Smooth muscle cell of the brain vasculature (primary cell): Measurements from ENCODE around the gene SPP1.
"Not testable (repeated sequence)": the region's sequence is repeated elsewhere in the genome, so short reads cannot be mapped to it uniquely, and the experiment has no call there.

Source experiments
- DNase-seq: peaks from one replicate; pipeline ENCODE4 v3.0.0-alpha.2; 2012; ENCODE audit warnings: low read depth, low spot score

The SPP1 gene

DNA sequence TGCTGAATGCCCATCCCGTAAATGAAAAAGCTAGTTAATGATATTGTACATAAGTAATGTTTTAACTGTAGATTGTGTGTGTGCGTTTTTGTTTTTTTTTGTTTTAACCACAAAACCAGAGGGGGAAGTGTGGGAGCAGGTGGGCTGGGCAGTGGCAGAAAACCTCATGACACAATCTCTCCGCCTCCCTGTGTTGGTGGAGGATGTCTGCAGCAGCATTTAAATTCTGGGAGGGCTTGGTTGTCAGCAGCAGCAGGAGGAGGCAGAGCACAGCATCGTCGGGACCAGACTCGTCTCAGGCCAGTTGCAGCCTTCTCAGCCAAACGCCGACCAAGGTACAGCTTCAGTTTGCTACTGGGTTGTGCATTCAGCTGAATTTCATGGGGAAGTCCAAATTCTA is at the start of gene SPP1:
SPP1 (plus strand) TSS at position 249 of the 400 bp plus-strand sequence. CDS start 1,182 bp downstream, outside the sequence.
- no peak for DNase-seq

DNA sequence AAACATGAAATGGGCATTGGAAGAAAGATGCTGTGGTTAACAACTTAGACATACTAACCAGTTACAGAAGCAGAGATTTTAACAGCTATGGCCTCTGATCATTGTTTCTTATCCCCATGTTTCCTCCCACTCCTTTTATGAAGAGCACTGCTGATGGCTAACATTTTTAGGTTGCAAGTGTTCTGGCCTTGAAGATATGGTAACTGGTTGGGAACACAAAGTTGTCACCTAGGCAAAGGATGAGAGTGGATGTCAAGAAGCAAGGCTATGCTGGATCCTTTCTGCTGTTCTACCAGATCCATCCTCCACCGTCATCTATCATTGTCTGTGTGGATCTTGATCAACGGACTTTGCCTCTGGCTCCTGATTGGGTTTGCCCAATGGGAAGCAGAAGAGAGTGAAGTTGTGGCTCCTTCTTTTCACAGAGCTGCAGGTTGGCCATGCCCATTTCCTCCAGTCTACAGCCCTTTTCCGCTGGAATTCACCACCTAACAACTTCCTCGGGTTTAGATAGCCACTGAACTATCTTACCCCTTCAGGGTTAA is 48.9 kb upstream of the SPP1 start:
- DNase-seq: no peak

DNA sequence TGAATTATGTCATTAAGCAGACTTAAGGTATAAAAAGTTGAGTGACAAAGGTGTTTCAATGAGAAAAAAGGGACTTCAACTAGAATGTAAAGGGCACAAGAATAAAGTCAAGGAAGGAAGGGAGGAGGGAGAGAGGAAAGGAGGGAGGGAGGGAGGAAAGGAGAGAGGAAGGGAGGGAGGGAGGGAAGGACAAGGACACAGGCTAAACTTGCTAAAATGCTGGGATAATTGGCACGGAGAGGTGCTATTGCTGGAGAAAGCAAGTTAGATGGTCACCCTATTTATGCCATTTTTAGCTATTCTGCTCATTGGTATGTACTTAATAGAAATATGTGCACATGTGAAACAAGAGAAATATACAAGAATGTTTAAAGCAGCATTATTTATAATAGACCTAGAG is 44.9 kb upstream of the SPP1 start:
- no peak for DNase-seq

DNA sequence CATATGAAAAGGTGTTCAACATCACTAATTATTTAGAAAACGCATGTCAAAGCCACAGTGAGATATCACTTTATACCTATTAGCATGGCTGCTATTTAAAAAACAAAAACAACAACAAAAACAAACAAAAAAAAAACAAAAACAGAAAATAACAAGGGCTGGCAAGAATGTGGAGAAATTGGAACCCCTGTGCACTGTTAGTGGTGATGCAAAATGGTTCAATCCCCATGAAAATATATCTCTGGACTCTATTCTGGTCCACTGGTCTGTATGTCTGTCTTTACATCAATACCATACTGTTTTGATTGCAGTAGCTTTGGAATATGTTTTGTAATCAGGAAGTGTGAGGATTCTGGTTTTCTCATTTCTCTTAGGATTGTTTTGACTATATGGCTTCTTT is 43.6 kb upstream of the SPP1 start:
- DNase-seq: no peak

DNA sequence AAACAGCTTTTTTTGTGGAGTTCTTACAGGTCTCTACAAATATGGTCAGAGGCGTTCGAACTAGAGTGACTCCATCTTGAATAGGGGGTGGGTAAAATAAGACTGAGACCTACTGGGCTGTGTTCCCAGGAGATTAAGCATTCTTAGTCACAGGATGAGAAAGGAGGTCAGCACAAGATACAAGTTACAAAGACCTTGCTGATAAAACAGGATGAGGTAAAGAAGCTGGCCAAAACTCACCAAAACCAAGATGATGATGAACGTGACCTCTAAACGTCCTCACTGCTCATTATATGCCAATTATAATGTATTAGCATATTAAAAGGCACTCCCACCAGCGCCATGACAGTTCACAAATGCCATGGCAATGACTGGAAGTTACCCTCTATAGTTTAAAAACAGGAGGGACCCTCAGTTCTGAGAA is 42.8 kb upstream of the SPP1 start:
- DNase-seq: no peak

DNA sequence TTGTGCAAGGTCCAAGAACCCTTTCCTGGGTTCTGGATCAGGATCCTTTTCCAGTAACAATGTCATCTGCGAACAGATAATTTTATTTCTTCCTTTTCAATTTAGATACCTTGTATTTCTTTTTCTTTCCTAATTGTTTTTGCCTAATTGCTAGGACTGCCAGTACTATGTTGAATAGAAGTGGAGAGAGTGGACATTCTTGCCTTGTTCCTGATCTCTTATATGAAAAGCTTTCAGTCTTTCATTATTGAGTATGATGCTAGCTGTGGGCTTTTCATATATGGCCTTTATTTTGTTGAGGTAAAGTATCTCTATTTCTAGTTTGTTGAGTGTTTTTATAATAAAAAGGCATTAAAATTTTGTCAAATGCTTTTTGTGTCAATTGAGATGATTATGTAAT is 42.2 kb upstream of the SPP1 start:
- no peak for DNase-seq

DNA sequence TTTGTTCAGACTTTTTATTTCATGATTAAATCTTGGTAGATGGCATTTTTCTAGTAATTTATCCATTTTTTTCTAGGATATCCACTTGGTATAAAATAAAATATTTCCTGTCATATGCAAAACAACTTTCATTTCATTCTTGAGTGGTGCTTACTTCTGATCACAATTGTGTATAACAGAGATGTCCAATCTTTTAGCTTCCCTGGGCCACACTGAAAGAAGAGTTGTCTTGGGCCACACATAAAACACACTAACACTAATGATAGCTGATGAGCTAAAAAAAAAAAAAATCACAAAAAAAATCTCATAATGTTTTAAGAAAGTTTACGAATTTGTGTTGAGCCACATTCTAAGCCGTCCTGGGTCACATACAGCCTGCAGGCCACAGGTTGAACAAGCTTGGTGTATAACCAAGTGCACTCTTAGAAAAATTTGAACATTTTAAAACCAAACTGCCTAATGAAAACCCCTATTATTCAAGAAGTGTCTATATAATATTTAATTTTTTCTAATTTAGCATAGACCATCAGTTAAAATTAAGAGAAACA is 41.3 kb upstream of the SPP1 start:
- DNase-seq: no peak

DNA sequence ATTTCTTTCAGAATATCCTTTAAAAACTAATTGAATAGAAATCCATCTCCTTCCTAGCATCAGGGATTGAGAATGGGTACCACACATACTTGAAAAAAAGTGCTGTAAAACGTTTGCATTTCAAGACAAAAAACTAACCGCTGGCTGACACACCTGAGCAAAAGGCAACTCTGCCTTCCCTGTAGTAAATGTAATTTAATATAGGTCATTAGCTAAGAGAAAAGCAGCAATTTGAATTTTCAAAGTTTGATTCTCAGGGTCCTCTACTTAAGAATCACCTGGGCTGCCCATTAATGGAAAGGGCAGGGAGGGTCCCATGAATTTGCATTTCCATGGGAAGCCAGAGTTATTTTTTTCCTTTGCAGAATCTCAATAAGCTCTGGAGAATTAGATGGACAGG is 40.5 kb upstream of the SPP1 start:
- DNase-seq: no peak

DNA sequence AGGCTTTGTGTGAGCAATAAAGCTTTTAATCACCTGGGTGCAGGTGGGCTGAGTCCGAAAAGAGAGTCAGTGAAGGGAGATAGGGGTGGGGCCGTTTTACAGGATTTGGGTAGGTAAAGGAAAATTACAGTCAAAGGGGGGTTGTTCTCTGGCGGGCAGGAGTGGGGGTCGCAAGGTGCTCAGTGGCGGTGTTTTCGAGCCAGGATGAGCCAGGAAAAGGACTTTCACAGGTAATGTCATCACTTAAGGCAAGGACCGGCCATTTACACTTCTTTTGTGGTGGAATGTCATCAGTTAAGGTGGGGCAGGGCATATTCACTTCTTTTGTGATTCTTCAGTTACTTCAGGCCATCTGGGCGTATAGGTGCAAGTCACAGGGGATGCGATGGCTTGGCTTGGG is 39.6 kb upstream of the SPP1 start:
- DNase-seq: not testable (repeated sequence)

DNA sequence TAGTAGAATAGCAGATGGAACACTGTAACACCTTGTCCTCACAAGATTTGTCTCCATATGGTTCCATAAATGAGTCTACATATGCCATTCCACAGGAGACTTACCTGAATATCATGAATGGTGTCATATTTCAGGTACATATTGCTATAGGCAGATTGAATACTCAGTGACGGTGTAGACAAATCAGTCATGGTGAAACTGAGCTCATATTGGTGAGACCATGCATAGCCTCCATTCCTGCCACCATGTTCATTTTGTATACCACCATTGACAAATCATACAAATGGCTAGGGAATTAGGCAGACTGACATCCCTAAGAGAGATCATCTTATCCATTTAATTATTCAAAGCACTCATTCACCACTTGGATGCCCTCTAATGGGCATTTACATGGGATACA is 38.0 kb upstream of the SPP1 start:
- DNase-seq: no peak

DNA sequence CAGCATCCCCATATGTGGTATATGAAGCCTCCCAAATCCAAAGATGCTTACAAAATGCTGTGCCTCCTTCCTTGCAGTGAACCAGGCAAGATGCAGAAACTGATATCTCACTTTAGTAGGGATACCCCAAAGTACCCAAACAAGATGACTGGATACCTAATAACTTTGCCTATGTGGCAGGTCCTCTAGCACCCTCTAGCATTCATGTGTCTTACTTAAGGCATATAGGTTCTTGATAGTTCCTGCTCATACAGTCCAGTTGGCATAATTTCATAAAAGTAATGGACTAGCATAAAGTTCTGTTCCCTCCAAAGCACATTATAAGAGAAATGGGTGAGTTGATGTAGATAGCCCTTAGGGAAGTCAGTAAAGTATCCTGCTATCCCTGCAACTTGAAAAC is 36.8 kb upstream of the SPP1 start:
- no peak for DNase-seq

DNA sequence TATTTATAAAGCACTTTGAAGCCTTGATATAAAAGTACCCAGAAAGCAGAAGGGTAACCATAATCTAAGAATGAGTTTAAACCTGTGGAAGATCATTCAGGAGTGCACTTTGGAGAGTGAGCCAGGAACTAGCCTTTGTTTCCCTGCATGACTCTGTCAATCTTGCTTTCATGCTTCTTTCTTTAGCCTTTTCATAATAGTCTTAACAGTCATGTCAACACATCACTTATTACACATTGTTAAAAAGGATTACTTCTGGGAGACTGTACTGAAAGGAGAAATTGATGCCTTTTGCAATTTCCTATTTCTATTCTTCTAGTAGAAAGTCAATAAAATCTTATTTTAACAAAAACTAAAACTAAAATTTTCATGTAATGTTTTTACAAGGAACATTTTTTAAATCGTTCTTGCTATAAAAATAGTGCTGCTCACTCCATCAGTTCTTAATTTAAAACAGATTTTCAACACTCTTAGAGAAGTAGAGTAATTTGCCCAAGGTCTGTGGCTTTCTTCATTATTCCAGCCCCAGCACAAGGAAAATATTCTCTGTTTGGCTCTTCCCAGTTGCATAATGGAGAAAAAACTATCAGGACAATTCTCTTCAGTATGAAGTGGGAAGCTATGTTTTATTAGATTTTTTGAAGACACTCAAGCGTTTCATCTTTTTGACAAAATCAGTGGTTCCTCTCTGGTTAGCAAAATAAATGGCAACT is 35.4 kb upstream of the SPP1 start:
- DNase-seq: no peak

DNA sequence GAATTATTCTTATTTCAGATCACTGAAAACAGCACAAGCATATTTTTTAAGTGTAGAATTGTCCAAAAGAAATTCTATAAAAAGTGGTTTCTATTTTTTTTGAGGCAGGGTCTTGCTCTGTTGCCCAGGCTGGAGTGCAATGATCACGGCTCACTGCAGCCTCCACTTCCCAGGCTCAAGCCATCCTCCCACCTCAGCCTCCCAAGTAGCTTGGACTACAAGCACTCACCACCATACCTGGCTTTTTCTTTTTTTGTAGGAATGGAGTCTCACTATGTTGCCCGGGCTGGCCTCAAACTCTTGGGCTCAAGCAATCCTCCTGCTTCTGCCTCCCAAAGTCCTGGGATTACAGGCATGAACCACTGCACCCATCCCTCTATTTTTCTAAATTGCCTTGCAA is 34.7 kb upstream of the SPP1 start:
- not testable (repeated sequence) for DNase-seq

DNA sequence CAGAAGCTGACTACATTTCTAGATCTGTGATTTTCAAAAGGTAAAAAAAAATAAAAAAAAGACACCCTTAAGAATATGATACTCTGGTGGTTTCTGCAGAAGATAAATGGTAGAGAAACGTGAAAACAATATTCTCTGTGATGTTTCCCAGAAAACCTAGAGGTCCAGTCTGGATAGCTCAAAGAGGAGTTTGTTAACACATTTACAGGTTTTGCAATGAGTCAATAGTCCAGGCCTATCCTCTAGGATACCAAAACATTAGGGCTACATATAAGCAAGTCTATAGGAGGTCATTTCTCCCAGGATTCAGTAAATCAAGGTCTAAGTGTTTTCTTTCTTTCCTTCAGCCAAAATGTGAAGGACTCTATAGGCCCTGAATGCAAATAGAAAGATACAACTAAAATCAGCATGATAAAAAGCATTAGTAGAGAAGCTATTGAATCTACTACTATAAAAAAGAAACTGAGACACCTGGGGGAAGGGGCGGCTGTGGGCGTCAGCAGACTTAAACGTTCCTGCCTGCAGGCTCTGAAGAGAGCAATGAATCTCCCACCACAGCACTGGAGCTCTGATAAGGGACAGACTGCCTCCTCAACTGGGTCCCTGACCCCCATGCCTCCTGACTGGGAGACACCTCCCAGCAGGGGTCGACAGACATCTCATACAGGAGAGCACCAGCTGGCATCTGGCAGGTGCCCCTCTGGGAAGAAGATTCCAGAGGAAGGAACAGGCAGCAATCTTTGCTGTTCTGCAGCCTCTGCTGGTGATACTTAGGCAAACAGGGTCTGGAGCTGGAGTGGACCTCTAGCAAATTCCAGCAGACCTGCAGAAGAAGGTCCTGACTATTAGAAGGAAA is 33.7 kb upstream of the SPP1 start:
- no peak for DNase-seq

DNA sequence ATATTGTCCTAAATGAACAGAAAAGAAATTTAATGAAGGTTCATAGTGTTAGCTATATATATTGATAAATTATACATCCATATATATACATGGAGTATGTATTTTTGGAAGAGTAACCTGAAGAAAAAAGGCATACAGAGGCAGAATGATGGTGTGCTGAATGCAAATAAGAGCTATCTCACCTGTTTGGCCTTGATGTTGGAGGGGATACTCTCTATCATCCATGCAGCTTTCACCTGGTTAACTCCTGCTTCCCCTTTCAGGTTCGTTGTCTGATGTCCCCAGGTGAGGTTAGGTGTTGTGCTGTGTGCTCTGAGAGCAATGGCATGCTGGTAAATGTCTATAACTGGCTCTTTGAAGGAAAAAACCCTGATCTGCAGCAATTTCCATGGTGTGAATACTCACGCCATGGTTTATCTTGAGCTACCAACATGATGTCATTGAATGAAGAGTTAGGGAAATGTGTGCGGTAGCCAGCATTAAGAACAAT is 31.8 kb upstream of the SPP1 start:
- DNase-seq: no peak

DNA sequence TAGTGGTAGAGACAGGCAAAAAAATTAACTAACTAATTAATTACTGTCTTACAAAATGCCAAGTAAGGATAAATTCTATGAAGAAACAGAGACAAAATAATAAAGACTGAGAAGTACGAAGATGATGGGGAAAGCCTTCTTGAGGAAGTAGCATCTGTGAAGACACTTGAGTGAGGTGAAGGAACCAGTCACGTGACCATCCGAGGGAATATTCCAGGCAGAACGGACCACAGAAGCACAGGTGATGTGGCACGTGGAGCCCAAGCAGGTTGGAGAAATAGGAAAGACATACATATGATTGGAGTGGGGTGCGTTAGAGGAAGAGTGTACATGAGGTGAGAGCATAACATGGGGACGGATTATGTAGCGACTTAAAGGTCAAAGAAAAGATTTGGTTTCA is 30.5 kb upstream of the SPP1 start:
- DNase-seq: no peak

DNA sequence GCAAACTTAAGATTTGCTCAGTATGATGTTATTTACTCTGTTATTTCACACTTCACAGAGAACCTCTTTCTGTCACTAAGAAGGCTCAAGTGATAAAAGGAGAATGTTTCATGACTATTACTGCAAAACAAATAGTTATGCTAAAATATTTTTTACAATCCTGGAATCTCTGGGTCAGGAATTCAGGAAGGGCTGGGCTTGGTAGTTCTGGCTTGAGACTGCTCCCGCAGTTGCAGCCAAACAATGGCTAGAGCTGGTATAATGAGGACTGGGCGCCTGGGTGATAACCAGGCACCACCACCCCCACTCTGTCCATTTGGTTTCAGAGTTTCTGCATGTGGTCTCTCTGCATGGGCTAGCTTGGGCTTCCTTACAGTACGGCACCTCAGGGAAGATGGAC is 28.7 kb upstream of the SPP1 start:
- no peak for DNase-seq

DNA sequence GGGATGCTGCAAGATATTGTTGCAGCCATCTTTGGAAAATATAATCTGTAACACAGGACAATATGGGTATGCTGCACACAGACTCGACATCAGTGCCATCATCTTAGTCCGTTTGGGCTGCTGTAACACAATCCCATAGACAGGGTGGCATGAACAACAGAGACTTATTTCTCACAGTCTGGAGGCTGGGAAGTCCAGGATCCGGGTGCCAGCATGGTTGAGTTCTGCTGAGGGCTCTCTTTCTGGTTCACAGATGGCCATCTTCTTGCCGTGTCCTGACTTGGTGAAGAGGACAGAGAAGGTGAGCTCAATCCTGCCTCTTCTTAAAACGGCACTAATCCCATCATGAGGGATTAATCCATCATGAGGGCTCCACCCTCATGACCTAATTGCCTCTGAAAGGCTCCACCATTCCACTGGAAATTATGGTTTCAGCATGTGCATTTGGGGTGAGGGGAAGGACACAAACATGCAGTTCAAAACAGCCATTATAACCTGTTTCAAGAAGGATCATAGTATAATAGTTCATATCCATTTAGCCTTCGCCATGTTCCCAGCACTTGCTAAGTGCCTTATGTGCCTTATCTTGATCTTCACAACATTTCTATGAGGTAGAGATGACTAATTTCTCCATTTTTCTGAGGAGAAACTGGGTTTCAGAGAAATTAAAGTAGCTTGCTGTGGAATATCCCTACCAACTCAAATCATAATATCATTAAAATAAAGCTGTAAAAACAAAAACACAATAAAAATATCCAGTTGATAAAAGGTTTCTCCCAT is 27.9 kb upstream of the SPP1 start:
- no peak for DNase-seq

DNA sequence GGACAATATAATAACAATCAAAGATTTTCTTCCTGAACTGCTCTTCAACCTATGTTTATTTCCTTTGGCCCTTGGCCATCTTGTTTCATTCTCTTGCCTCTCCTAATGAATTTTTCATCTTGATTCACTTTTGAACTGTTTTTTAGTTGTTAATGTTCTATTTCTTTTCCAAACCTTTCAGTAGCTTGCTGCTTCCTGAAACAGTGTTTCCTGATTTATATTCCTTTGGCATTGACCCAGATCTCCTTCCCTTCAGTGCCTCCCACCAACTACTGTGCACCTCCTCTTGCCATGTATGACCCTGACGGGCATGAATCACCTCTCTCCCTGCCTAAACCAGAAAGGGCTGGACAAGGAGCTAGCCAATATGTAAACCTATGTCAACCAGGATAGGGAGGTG is 25.6 kb upstream of the SPP1 start:
- DNase-seq: no peak

DNA sequence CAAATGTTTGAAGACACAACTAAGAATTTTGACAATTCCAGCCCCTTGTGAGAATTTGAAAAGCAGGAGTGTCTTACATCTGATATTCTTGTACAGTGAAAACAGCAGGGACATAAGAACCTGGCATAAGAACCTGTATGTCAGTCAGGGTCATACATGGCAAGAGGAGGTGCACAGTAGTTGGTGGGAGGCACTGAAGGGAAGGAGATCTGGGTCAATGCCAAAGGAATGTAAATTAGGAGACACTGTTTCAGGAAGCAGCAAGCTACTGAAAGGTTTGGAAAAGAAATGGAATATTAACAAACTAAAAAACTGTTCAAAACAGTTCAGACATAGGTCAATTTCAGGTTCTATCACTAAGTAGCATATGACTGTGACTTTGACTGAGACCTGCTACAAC is 25.0 kb upstream of the SPP1 start:
- no peak for DNase-seq

DNA sequence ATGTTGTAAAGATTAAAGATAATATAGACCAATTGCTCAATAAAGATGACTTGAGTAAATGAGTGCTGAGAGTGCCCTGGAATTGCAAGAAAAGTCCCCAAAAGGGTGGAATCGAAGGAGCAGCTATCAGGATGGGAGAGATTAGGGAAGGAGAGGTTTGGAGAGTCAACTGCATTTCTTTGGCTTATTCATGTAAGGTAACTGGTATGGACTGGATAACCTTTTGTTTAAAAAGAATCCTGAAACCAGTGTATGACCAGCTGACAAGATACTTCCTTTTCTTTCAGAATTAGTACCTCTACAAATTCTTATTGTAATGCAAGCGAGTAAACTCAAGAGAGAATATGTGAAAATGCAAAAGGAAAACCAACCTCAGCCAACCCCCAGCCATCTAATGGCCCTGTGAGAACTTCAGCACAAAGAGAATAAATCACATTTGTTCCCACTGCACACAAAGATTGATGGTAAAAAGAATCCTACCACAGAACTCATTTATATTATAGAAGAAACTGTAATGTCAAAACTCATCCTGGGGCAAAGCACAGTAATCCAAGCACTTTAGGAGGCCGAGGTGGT is 24.5 kb upstream of the SPP1 start:
- DNase-seq: no peak
